C4-2B (cell line): ENCODE data around the gene GJC2.
A peak's percentile ranks its signal among the peaks of the same experiment; 100 is the strongest.

Experiments
- H3K27ac ChIP-seq: fragments of 450-650 bp; 2 replicates; pipeline ENCODE4 v1.5.1; 2017
- CTCF ChIP-seq: fragments of 450-650 bp; conservative IDR thresholded peaks from 2 replicates; pipeline ENCODE4 v1.5.1; 2017; ENCODE audit warnings: mild to moderate bottlenecking
- ZFX ChIP-seq: fragments of 450-650 bp; IDR thresholded peaks from 2 replicates; pipeline ENCODE4 v1.6.1; 2017

GJC2 gene

GRCh38 chr1:228141226-228142044 is 8.3 kb upstream of the GJC2 start:
- TF ChIP-seq CTCF, result no peak
- 0 out of 2 replicates have a peak, but pooled peaks have one; percentile 13 for TF ChIP-seq ZFX
- H3K27ac ChIP-seq, result peak overlapping the region; percentile 92

- no peak for TF ChIP-seq CTCF
- no peak for TF ChIP-seq ZFX
- peak overlapping the region; percentile 92 for H3K27ac ChIP-seq
Measured at GRCh38 chr1:228142155-228142691, 7.5 kb upstream of the GJC2 start.

- TF ChIP-seq ZFX (no peak), CTCF (no peak)
- H3K27ac ChIP-seq, result peak overlapping the region; percentile 92
Measured at GRCh38 chr1:228142701-228143136, 7.0 kb upstream of the GJC2 start.

- TF ChIP-seq ZFX (no peak), CTCF (no peak)
Measured at GRCh38 chr1:228143480-228144192, 6.1 kb upstream of the GJC2 start.

GRCh38 chr1:228144193-228144992 is 5.3 kb upstream of the GJC2 start:
- no peak overlapping the region for H3K27ac ChIP-seq
- TF ChIP-seq CTCF (no peak), ZFX (no peak)

More at GRCh38 chr1:228143480-228144192, 6.1 kb upstream of the GJC2 start:
- H3K27ac ChIP-seq, result no peak overlapping the region

- TF ChIP-seq CTCF (no peak), ZFX (no peak)
Measured at GRCh38 chr1:228144993-228145343, 4.8 kb upstream of the GJC2 start.

More at GRCh38 chr1:228144993-228145343, 4.8 kb upstream of the GJC2 start:
- no peak overlapping the region for H3K27ac ChIP-seq
